Neural progenitor cell (in vitro differentiated cells): ENCODE measurements around the gene TEP1.

Experiments
- CTCF ChIP-seq: fragments of 200-600 bp; sonication (generic); IDR thresholded peaks from 2 replicates; pipeline ENCODE4 v1.5.1; 2017; ENCODE audit warnings: antibody characterized with exemption, mild to moderate bottlenecking
- EZH2 ChIP-seq: fragments of 200-600 bp; sonication (generic); IDR thresholded peaks from 2 replicates; pipeline ENCODE4 v1.6.1; 2017; ENCODE audit warnings: antibody characterized with exemption, mild to moderate bottlenecking, moderate library complexity

GRCh38 chr14:20345366-20345765, 67.9 kb downstream of the TEP1 start:
- TF ChIP-seq CTCF (no peak), EZH2 (no peak)
